Epithelial cell of proximal tubule (primary cell): Measurements from ENCODE around the gene CTNNA2. TPM values are rescaled to one million over a fixed set of nuclear protein-coding genes. Genes with fewer than 3 reads are reported as not detected.
A peak's percentile ranks its signal among the peaks of the same experiment; 100 is the strongest.

Source experiments
- DNase-seq: peaks from one replicate; pipeline ENCODE4 v3.0.0-alpha.2; 2011; ENCODE audit warnings: low read depth
- H3K4me3 ChIP-seq: 2 replicates; pipeline ENCODE4 v1.5.1; 2011; ENCODE audit warnings: low read depth, mild to moderate bottlenecking, low read length
- total RNA-seq: library from RNA; depleted of rRNA; stranded (reverse); fragments of >200 nt; gene quantifications from 2 replicates; pipeline ENCODE4 v1.2.3, GENCODE V29; 2015
- TF ChIP-seq, protein P1 (sequence below): conservative IDR thresholded peaks from 2 replicates; pipeline ENCODE4 v1.5.1; 2012; ENCODE audit warnings: low read depth, mild to moderate bottlenecking, low read length

Gene CTNNA2
- total RNA-seq, 1 donor from 2014 or later = 0.06 TPM

- no peak for DNase-seq
- no peak overlapping the region for H3K4me3 ChIP-seq
- TF ChIP-seq, protein P1, sequence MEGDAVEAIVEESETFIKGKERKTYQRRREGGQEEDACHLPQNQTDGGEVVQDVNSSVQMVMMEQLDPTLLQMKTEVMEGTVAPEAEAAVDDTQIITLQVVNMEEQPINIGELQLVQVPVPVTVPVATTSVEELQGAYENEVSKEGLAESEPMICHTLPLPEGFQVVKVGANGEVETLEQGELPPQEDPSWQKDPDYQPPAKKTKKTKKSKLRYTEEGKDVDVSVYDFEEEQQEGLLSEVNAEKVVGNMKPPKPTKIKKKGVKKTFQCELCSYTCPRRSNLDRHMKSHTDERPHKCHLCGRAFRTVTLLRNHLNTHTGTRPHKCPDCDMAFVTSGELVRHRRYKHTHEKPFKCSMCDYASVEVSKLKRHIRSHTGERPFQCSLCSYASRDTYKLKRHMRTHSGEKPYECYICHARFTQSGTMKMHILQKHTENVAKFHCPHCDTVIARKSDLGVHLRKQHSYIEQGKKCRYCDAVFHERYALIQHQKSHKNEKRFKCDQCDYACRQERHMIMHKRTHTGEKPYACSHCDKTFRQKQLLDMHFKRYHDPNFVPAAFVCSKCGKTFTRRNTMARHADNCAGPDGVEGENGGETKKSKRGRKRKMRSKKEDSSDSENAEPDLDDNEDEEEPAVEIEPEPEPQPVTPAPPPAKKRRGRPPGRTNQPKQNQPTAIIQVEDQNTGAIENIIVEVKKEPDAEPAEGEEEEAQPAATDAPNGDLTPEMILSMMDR = no peak
Observed at GRCh38 chr2:80323610-80324009, 810.8 kb downstream of the CTNNA2 start.

- no peak overlapping the region for H3K4me3 ChIP-seq
- DNase-seq = no peak
- TF ChIP-seq, protein P1 = no peak
Observed at GRCh38 chr2:80324525-80324924, 811.7 kb downstream of the CTNNA2 start.

- no peak overlapping the region for H3K4me3 ChIP-seq
- peak; percentile 4 for DNase-seq
- TF ChIP-seq, protein P1 = peak; percentile 71
Observed at GRCh38 chr2:80326214-80326613, 813.4 kb downstream of the CTNNA2 start.

DNA sequence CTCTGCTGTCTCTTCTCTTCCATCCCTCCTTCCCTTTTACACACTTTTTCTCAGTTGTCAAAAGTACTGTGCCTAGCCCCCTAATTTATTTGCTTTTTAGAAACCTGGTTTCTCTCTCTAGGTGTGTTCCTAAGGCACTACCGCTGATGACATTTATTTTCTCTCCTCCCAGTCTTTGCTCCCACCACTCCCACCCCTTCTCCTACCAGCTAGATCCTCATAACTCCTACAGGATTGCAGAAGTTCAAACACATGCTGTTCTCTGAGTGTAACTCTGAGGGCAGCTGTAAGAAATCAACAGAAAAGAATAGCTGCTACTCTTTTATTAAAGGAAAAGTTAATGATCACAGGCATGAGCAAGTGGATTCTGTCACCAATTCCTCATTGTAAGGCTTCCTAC, 814.0 kb downstream of the CTNNA2 start:
- no peak overlapping the region for H3K4me3 ChIP-seq
- DNase-seq = no peak
- TF ChIP-seq, protein P1 = no peak

GRCh38 chr2:80328159-80328571, 815.3 kb downstream of the CTNNA2 start:
- no peak overlapping the region for H3K4me3 ChIP-seq
- TF ChIP-seq, protein P1 = no peak
- no peak for DNase-seq

GRCh38 chr2:80329491-80329890, 816.6 kb downstream of the CTNNA2 start:
- H3K4me3 ChIP-seq = no peak overlapping the region
- TF ChIP-seq, protein P1 = no peak
- DNase-seq = no peak

GRCh38 chr2:80330527-80331450, 817.9 kb downstream of the CTNNA2 start:
- no peak overlapping the region for H3K4me3 ChIP-seq
- DNase-seq = no peak
- TF ChIP-seq, protein P1 = no peak
